ENCODE results near the gene TMEM98. TPM values are rescaled to one million over a fixed set of nuclear protein-coding genes. Genes with fewer than 3 reads are reported as not detected.

Gene TMEM98
- total and polyA plus RNA-seq, 9 of the 15 experiments (the other 6 are each of a cell fraction or from before 2014, with no cell fraction given): 33.5 to 164 (median 84.7) TPM

- FAIRE-seq: no peak
- no peaks in the 10 kb centered on the region; the same call in 1 of the 2 replicates for H3K9me3 ChIP-seq (replicated peaks; ENCODE audit: control insufficient read depth, insufficient read depth, low read depth, low read length)
- no peak overlapping the region for H2AFZ ChIP-seq (ENCODE audit: low read depth, low read length)
- no peaks in the 10 kb centered on the region for H3K79me2 ChIP-seq (ENCODE audit: control insufficient read depth, insufficient read depth, low read length)
- POLR2A ChIA-PET: interaction anchor here (0.7 to 2.9 kb wide), 3 partner anchors 13 to 27 kb away, joined by 3 to 13 read pairs (median 3); partner anchors contain the start of gene TMEM98
- no peak for ATAC-seq
- no peak overlapping the region for H3K4me3 ChIP-seq
- WGBS (ENCODE audit: insufficient coverage, low coverage, missing lambda C conversion rate): 52% methylated on average over 2 of the region's 2 CpGs
- CTCF ChIA-PET (ENCODE audit: low intra/inter-chr PET ratio): no interaction called here
- H3K36me3 ChIP-seq (ENCODE audit: control insufficient read depth, insufficient read depth, low read length): peaks cover 25% of the 10 kb centered on the region
- in situ Hi-C loops (cut with MboI): no loop called here
- H3K9me1 ChIP-seq (ENCODE audit: control insufficient read depth, insufficient read depth, low read length): no peaks in the 10 kb centered on the region
- no peak overlapping the region for H3K4me2 ChIP-seq (ENCODE audit: insufficient read depth, low read length)
- BruUV-seq (replicated peaks): no TSS peak
- no peak overlapping the region for H3K9ac ChIP-seq (ENCODE audit: insufficient read depth in 1 of 2, low read depth in 2 of 2, low read length in 2 of 2)
- no peaks in the 10 kb centered on the region for H4K20me1 ChIP-seq (replicated peaks; ENCODE audit: control insufficient read depth, insufficient read depth, low read length)
- DNase-seq (ENCODE audit: extremely low read depth in 1 of 4, low spot score in 3 of 4): no peak
- no peaks in the 10 kb centered on the region for H3K27me3 ChIP-seq (ENCODE audit: control insufficient read depth in 2 of 2, insufficient read depth in 2 of 2, low read length in 2 of 2)
- H3K4me1 ChIP-seq (replicated peaks in 1 of 2; ENCODE audit: control insufficient read depth in 2 of 2, insufficient read depth in 2 of 2, low read length in 2 of 2): peaks cover 0 to 10% of the 10 kb centered on the region in 2 experiments; a peak in 3 of 5 replicates
- intact Hi-C loops (cut with micrococcal nuclease): no loop called here
- no peak overlapping the region for H3K27ac ChIP-seq (ENCODE audit: extremely low read depth, low read depth, low read length)
- TF ChIP-seq ZNF449 (CRISPR knock-in tag; IDR thresholded peaks at IDR 0.05) (no peak), TRIM24 (IDR thresholded peaks at IDR 0.05) (no peak), U2AF1 (optimal IDR thresholded peaks at IDR 0.05; ENCODE audit: low read depth, low read length) (no peak), RBM25 (IDR thresholded peaks at IDR 0.05; ENCODE audit: low read depth, low read length, severe bottlenecking) (no peak), ZNF140 (CRISPR knock-in tag; IDR thresholded peaks at IDR 0.05) (no peak), ZNF408 (CRISPR knock-in tag; IDR thresholded peaks at IDR 0.05; ENCODE audit: low read depth) (no peak), HSF4 (CRISPR knock-in tag; IDR thresholded peaks at IDR 0.05; ENCODE audit: borderline replicate concordance) (no peak), HOMEZ (CRISPR knock-in tag; IDR thresholded peaks at IDR 0.05) (no peak), POLR2A (conservative IDR thresholded peaks at IDR 0.05) (no peak), NKRF (IDR thresholded peaks at IDR 0.05; ENCODE audit: borderline replicate concordance) (no peak), STAT5B (CRISPR knock-in tag; IDR thresholded peaks at IDR 0.05) (no peak), ZKSCAN8 (CRISPR knock-in tag; IDR thresholded peaks at IDR 0.05) (no peak)
- TF ChIP-seq, protein P1, sequence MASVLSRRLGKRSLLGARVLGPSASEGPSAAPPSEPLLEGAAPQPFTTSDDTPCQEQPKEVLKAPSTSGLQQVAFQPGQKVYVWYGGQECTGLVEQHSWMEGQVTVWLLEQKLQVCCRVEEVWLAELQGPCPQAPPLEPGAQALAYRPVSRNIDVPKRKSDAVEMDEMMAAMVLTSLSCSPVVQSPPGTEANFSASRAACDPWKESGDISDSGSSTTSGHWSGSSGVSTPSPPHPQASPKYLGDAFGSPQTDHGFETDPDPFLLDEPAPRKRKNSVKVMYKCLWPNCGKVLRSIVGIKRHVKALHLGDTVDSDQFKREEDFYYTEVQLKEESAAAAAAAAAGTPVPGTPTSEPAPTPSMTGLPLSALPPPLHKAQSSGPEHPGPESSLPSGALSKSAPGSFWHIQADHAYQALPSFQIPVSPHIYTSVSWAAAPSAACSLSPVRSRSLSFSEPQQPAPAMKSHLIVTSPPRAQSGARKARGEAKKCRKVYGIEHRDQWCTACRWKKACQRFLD (CRISPR knock-in tag; IDR thresholded peaks at IDR 0.05): no peak
These were observed 15.3 kb downstream of the TMEM98 start for GRCh38 chr17:32943206-32943605.

All from K562 (cell line).